Natural killer cell (primary cell): ENCODE data around the gene PPP1R12B. TPM values are rescaled to one million over a fixed set of nuclear protein-coding genes. Genes with fewer than 3 reads are reported as not detected.
"Not testable (repeated sequence)": the region's sequence is repeated elsewhere in the genome, so short reads cannot be mapped to it uniquely, and the experiment has no call there.

Experiments
- ATAC-seq, 3 donors: fragments of 150-1000 bp in 2 of 3; fragments of 200-7000 bp in 1 of 3; cut with Tn5 transposase; 1 replicate in 1 of 3; 2 replicates in 2 of 3; pipeline ENCODE4 v1.10.0; 2021; ENCODE audit warnings: mild to moderate bottlenecking in 2 of 3, moderate library complexity in 2 of 3
- DNase-seq, 2 donors: peaks; one replicate each; pipeline versions ENCODE4 v3.0.0 to v3.0.0-alpha.2; 2013 to 2021; ENCODE audit warnings: mixed read lengths in 1 of 2
- H3K27ac ChIP-seq: one replicate; pipeline ENCODE4 v1.5.1; 2013; ENCODE audit warnings: mild to moderate bottlenecking, low read length
- H3K27me3 ChIP-seq: one replicate; pipeline ENCODE4 v1.6.1; 2013; ENCODE audit warnings: low read length; ENCODE audit not compliant: control insufficient read depth, insufficient read depth
- H3K36me3 ChIP-seq: one replicate; pipeline ENCODE4 v1.6.1; 2013; ENCODE audit warnings: low read length; ENCODE audit not compliant: control insufficient read depth, insufficient read depth
- H3K4me1 ChIP-seq: one replicate; pipeline ENCODE4 v1.6.1; 2013; ENCODE audit warnings: low read length; ENCODE audit not compliant: control insufficient read depth, insufficient read depth
- H3K4me3 ChIP-seq: one replicate; pipeline ENCODE4 v1.5.1; 2013; ENCODE audit warnings: low read length
- H3K9me3 ChIP-seq: one replicate; pipeline ENCODE4 v1.6.1; 2013; ENCODE audit warnings: low read length; ENCODE audit not compliant: control insufficient read depth, insufficient read depth
- H3K27ac Mint-ChIP-seq, 2 donors: one replicate each; pipeline ENCODE4 v1.8.0; 2022; ENCODE audit warnings: mild to moderate bottlenecking in 2 of 2, mixed read lengths in 2 of 2, moderate library complexity in 1 of 2
- H3K27me3 Mint-ChIP-seq, 2 donors: one replicate each; pipeline ENCODE4 v1.8.0; 2022; ENCODE audit warnings: low read depth in 2 of 2, mixed read lengths in 2 of 2
- H3K36me3 Mint-ChIP-seq: one replicate; pipeline ENCODE4 v1.8.0; 2022; ENCODE audit warnings: mixed read lengths
- H3K4me1 Mint-ChIP-seq, 2 donors: one replicate each; pipeline ENCODE4 v1.8.0; 2022; ENCODE audit warnings: mixed read lengths in 2 of 2
- H3K4me3 Mint-ChIP-seq: one replicate; pipeline ENCODE4 v1.8.0; 2022; ENCODE audit warnings: mild to moderate bottlenecking, moderate library complexity, mixed read lengths
- H3K9me3 Mint-ChIP-seq, 2 donors: one replicate each; pipeline ENCODE4 v1.8.0; 2022; ENCODE audit warnings: mixed read lengths in 2 of 2
- WGBS: methylation state at CpG from one replicate; pipeline ENCODE4 v1.1.7; 2013; ENCODE audit warnings: missing lambda C conversion rate; ENCODE audit not compliant: insufficient coverage; 5-methylcytosine and 5-hydroxymethylcytosine counted together
- intact Hi-C: fragments of 100-400 bp; cut with micrococcal nuclease; formaldehyde crosslinking; loops from one replicate; pipeline ENCODE4 v1.14.2; 2022
- total RNA-seq, 4 donors: library from RNA; stranded (reverse); fragments of 120-200 nt in 1 of 4; gene quantifications; one replicate each; pipeline versions ENCODE4 v1.2.3 to v1.2.4, GENCODE V29; 2013 to 2022
- TF ChIP-seq, protein P1 (sequence below): fragments of 200-600 bp; IDR thresholded peaks from one replicate; pipeline ENCODE4 v1.8.0; 2022; ENCODE audit warnings: antibody characterized with exemption

The PPP1R12B gene
- total RNA-seq, 3 donors from 2014 or later (not counting 1 experiment from before 2014, with no cell fraction given) = 27.8 to 47.5 (median 46.5) TPM

DNA sequence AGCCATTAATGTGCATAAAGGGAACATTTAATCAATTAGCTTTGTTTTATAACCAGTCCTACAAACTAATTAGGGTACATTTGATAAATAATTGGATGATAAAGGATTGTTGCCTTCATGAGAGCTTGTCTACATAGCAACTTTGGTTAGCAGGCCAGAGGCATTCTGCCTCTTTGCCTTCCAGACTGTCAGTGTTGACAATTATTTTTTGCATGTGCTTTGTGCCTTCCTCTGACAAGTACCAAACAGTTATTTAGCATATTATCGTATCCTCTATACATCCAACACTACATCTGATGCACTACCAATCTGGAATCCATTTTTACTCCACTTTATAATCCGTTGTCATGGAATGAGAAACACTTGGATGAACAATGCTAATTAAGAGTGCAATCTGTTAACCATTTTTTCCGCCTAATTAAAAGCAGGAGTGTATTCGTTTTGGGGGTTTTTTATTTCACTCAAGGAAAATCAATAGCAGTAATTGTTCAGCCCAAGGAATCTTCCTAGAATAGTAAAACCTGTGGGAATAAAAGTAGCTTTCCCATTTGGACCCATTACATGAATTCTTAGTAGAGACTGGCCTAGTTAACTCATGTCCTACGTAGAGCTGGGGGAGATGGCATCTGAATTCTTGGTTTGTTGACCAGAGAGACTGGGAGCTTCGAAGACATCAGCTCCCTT is 196.4 kb downstream of the PPP1R12B start:
- DNase-seq, H3K36me3 ChIP-seq, H3K4me3 Mint-ChIP-seq, H3K36me3 Mint-ChIP-seq, ATAC-seq, H3K9me3 Mint-ChIP-seq, H3K27me3 Mint-ChIP-seq, H3K9me3 ChIP-seq, H3K27me3 ChIP-seq, H3K27ac Mint-ChIP-seq, H3K27ac ChIP-seq, intact Hi-C loops, H3K4me1 ChIP-seq, H3K4me3 ChIP-seq: not testable (repeated sequence)
- WGBS = 95% methylated on average over 4 of the region's 6 CpGs
- H3K4me1 Mint-ChIP-seq = peaks cover 15 to 19% of the 10 kb centered on the region in 2 donors

DNA sequence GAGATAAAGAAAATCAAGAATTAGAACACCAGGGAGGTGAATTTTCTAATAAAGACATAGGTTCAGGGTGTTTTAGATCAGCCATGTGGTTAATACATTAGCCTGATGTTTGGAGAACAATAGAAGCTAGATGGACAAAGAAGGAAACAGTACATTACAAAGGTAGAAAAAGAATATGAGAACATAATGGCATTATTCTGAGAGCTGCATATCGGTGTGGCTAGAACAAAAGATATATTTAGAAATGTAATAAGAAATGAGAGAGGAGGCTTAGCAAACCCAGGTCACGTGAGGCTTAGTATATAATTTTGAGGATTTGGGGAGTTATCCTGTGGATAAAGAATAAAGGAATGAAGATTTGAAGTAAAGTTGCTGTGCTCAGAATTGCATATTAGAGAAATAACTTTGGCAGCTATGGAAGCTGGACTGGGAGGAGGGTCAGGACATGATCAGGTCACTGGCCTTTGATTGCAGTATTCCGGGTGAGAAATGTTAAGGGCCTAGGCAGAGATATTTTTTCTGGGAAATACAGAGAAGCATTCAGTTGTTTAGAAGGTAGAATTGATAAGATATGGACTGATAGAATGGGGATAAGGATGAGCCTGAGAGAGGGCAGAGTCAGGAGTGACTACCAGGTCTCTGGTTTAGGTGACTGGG is 197.3 kb downstream of the PPP1R12B start:
- WGBS = 80% methylated on average over 3 of the region's 3 CpGs
- H3K27ac Mint-ChIP-seq = peak overlapping the region in 1 of 2 donors; percentile 5
- H3K4me3 Mint-ChIP-seq, DNase-seq, H3K36me3 Mint-ChIP-seq, H3K9me3 Mint-ChIP-seq, H3K27me3 Mint-ChIP-seq, H3K36me3 ChIP-seq, ATAC-seq, H3K27ac ChIP-seq, H3K4me3 ChIP-seq, intact Hi-C loops, H3K9me3 ChIP-seq, H3K4me1 ChIP-seq, H3K27me3 ChIP-seq: not testable (repeated sequence)
- peaks cover 15 to 19% of the 10 kb centered on the region in 2 donors for H3K4me1 Mint-ChIP-seq

DNA sequence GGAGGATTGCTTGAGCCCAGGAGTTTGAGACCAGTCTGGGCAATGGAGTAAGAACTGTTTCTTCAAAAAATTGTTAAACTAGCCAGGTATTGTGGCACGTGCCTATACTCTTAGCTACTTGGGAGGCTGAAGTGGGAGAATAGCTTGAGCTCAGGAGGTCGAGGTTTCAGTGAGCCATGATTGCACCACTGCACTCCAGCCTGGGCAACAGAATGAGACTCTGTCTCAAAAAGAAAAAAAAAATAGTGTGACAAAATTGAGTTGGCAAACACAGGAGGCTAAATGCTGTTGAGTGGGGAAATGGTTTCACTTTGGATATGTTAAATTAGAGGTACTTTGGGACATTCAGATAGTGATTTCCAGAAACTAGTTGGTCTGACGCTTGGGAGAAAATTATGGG is 197.9 kb downstream of the PPP1R12B start:
- H3K4me1 ChIP-seq, ATAC-seq, H3K36me3 Mint-ChIP-seq, H3K27me3 Mint-ChIP-seq, intact Hi-C loops, H3K27ac ChIP-seq, H3K4me3 ChIP-seq, H3K36me3 ChIP-seq, H3K4me3 Mint-ChIP-seq, H3K9me3 Mint-ChIP-seq, H3K27me3 ChIP-seq, DNase-seq, H3K9me3 ChIP-seq: not testable (repeated sequence)
- peaks cover 15 to 19% of the 10 kb centered on the region in 2 donors for H3K4me1 Mint-ChIP-seq
- peak overlapping the region in 1 of 2 donors; percentile 5 for H3K27ac Mint-ChIP-seq
- WGBS = 81% methylated on average over 3 of the region's 3 CpGs

DNA sequence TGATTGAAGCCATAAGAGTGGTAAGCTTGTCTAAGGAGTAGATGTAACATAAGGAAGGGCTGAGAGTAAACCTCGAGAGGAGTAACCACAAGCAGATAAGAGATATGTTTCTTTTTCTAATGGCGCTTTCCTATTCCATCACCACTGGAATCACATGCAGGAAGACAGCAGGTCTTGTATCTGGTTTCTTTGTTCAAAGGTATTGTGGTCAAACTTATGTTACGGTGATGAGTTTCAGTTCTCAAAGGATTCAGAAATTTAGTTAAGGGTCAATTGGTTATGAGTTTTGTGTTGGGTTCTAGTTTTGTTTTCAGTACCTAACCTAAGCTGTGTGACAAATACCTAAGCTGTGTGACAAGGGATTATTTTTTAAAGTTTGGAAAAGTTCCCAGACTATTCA is 198.3 kb downstream of the PPP1R12B start:
- H3K9me3 Mint-ChIP-seq, DNase-seq, H3K36me3 ChIP-seq, intact Hi-C loops, H3K36me3 Mint-ChIP-seq, H3K27me3 ChIP-seq, H3K4me3 ChIP-seq, H3K4me3 Mint-ChIP-seq, H3K27me3 Mint-ChIP-seq, ATAC-seq, H3K4me1 ChIP-seq, H3K27ac ChIP-seq, H3K9me3 ChIP-seq: not testable (repeated sequence)
- 20% methylated on average over 1 of the region's 3 CpGs for WGBS
- Mint-ChIP-seq H3K27ac (peak overlapping the region in 1 of 2 donors; percentile 5), H3K4me1 (peaks cover 15 to 19% of the 10 kb centered on the region in 2 donors)

DNA sequence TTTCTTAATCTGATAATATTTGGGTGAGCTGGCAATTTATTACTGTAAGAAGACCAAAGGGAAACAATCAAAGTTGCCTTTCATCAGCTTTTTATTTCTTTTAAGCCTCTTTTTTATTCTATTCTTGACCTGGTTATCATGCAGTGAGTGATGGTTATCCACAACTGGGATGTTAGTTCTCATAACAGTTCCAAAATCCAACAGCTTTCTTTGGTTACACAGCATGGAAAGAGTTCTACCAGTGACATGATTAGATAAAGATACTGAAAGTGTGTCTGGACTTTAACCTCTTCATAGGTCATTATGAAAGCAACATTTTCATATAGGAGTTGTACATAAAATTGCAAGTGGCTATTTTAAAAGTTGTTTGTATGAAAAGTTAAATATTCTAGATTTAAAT is 198.7 kb downstream of the PPP1R12B start:
- DNase-seq = no peak
- Mint-ChIP-seq H3K27me3 (no peaks in the 10 kb centered on the region), H3K4me1 (peaks cover 15 to 19% of the 10 kb centered on the region in 2 donors), H3K9me3 (no peaks in the 10 kb centered on the region), H3K4me3 (no peak overlapping the region), H3K36me3 (no peaks in the 10 kb centered on the region), H3K27ac (no peak overlapping the region)
- Histone ChIP-seq H3K4me1 (no peaks in the 10 kb centered on the region), H3K27me3 (no peaks in the 10 kb centered on the region), H3K27ac (no peak overlapping the region), H3K9me3 (no peaks in the 10 kb centered on the region), H3K4me3 (no peak overlapping the region), H3K36me3 (no peaks in the 10 kb centered on the region)
- ATAC-seq = no peak
- TF ChIP-seq, protein P1, sequence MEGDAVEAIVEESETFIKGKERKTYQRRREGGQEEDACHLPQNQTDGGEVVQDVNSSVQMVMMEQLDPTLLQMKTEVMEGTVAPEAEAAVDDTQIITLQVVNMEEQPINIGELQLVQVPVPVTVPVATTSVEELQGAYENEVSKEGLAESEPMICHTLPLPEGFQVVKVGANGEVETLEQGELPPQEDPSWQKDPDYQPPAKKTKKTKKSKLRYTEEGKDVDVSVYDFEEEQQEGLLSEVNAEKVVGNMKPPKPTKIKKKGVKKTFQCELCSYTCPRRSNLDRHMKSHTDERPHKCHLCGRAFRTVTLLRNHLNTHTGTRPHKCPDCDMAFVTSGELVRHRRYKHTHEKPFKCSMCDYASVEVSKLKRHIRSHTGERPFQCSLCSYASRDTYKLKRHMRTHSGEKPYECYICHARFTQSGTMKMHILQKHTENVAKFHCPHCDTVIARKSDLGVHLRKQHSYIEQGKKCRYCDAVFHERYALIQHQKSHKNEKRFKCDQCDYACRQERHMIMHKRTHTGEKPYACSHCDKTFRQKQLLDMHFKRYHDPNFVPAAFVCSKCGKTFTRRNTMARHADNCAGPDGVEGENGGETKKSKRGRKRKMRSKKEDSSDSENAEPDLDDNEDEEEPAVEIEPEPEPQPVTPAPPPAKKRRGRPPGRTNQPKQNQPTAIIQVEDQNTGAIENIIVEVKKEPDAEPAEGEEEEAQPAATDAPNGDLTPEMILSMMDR = no peak
- intact Hi-C loops = no loop called here

DNA sequence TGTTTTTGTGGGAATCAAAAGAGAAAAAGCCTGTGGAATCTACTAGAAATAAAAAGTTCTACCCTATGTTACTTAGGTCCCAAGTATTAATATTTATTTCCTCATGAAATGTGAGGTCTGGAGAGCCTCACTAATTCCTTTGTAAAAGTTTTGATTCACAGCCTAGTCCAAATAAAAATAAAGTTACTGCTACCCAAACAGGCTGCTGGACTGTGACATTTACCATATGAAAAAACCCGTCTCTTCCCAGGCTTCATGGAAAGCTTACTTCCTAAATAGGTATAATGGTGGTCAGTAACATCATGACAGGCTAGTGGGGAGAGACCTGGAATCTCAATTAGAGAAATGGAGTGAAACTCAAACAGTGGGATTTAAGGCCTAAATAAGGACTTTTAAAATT is 201.6 kb downstream of the PPP1R12B start:
- H3K27me3 Mint-ChIP-seq = not testable (repeated sequence)

More for the DNA sequence above, 201.6 kb downstream of the PPP1R12B start:
- WGBS = 100% methylated on average over 1 of the region's 1 CpG
- H3K4me1 ChIP-seq, H3K9me3 Mint-ChIP-seq, H3K36me3 Mint-ChIP-seq, H3K27ac Mint-ChIP-seq, DNase-seq, H3K4me3 ChIP-seq, H3K36me3 ChIP-seq, H3K27ac ChIP-seq, intact Hi-C loops, H3K4me3 Mint-ChIP-seq, H3K27me3 ChIP-seq, H3K9me3 ChIP-seq, ATAC-seq: not testable (repeated sequence)
- H3K4me1 Mint-ChIP-seq = peaks cover 19 to 21% of the 10 kb centered on the region in 2 donors
